ENCODE data around the gene DAZL.

DNA sequence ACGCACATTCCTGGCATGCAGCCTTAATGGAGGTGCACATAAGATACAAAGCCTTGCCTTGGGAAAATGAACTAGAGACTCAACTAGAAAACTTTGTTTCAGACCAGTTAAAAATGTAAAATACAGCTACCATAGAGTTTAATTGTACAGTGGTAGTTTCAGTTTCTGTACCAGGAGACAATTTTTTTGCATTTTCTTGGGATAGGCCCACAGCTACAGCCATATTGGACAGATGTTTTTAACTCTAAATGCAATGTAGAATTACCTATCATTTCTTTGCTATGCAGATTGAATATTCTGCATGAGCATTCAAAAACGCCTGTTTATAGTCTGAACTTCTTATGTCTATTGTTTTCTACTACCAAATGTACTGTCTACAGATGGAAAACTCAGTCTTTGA, 20.3 kb downstream of the DAZL start:
- no peak for TF ChIP-seq POLR2A (IDR thresholded peaks at IDR 0.05; ENCODE audit: low read depth, low read length)
- no peak for TF ChIP-seq RB1 (IDR thresholded peaks at IDR 0.05; ENCODE audit: borderline replicate concordance)
